Measurements from ENCODE around the gene CDH6. TPM values are rescaled to one million over a fixed set of nuclear protein-coding genes. Genes with fewer than 3 reads are reported as not detected.

The CDH6 gene
- total and polyA plus RNA-seq, 8 donors, result 0.29 to 9.2 (median 0.31) TPM; not detected in 2

- intact Hi-C loops (cut with DNase I; ENCODE audit: low total_unique reads), result no loop called here
- no peak overlapping the region for H3K4me3 ChIP-seq
- 68 to 72% (median 70%) methylated on average over 3 of the region's 3 CpGs for WGBS, 5 donors
- DNase-seq, result no peak
- H3K27me3 ChIP-seq, result no peaks in the 10 kb centered on the region
- TF ChIP-seq EP300 (IDR thresholded peaks at IDR 0.05) (no peak), POLR2AphosphoS5 (IDR thresholded peaks at IDR 0.05) (no peak), POLR2A (IDR thresholded peaks at IDR 0.05) (no peak), CTCF (IDR thresholded peaks at IDR 0.05) (no peak)
- no peak overlapping the region for H3K27ac ChIP-seq
- H3K9me3 ChIP-seq, result no peaks in the 10 kb centered on the region
- peaks cover 0 to 13% (median 0%) of the 10 kb centered on the region in 4 donors for H3K4me1 ChIP-seq
- H3K36me3 ChIP-seq, result no peaks in the 10 kb centered on the region
These were observed 15.8 kb downstream of the CDH6 start for GRCh38 chr5:31209334-31209733.

GRCh38 chr5:31211098-31211497 is 17.6 kb downstream of the CDH6 start:
- H3K4me3 ChIP-seq, result no peak overlapping the region
- no peak for TF ChIP-seq POLR2A (IDR thresholded peaks at IDR 0.05)
- no peak for TF ChIP-seq POLR2AphosphoS5 (IDR thresholded peaks at IDR 0.05)
- TF ChIP-seq EP300 (IDR thresholded peaks at IDR 0.05), result no peak
- TF ChIP-seq CTCF (IDR thresholded peaks at IDR 0.05), result no peak
- no peaks in the 10 kb centered on the region for H3K9me3 ChIP-seq

GRCh38 chr5:31213257-31213656 is 19.8 kb downstream of the CDH6 start:
- Histone ChIP-seq H3K27ac (no peak overlapping the region), H3K36me3 (no peaks in the 10 kb centered on the region), H3K27me3 (no peaks in the 10 kb centered on the region), H3K4me1 (peaks cover 0 to 15% (median 0%) of the 10 kb centered on the region in 4 donors), H3K4me3 (no peak overlapping the region), H3K9me3 (no peaks in the 10 kb centered on the region)
- WGBS, 5 donors, result 45 to 63% (median 53%) methylated on average over 4 of the region's 4 CpGs
- intact Hi-C loops (cut with DNase I; ENCODE audit: low total_unique reads), result no loop called here
- TF ChIP-seq EP300 (IDR thresholded peaks at IDR 0.05), result no peak
- no peak for TF ChIP-seq CTCF (IDR thresholded peaks at IDR 0.05)
- TF ChIP-seq POLR2A (IDR thresholded peaks at IDR 0.05), result no peak
- TF ChIP-seq POLR2AphosphoS5 (IDR thresholded peaks at IDR 0.05), result no peak
- no peak for DNase-seq

More at GRCh38 chr5:31211098-31211497, 17.6 kb downstream of the CDH6 start:
- Histone ChIP-seq H3K27me3 (no peaks in the 10 kb centered on the region), H3K27ac (no peak overlapping the region), H3K4me1 (peaks cover 0 to 15% (median 0%) of the 10 kb centered on the region in 4 donors), H3K36me3 (no peaks in the 10 kb centered on the region)
- intact Hi-C loops (cut with DNase I; ENCODE audit: low total_unique reads), result no loop called here
- DNase-seq, result no peak

GRCh38 chr5:31213705-31214121 is 20.2 kb downstream of the CDH6 start:
- H3K36me3 ChIP-seq, result no peaks in the 10 kb centered on the region
- intact Hi-C loops (cut with DNase I; ENCODE audit: low total_unique reads), result no loop called here
- 15 to 30% (median 19%) methylated on average over 6 of the region's 6 CpGs for WGBS, 5 donors
- no peaks in the 10 kb centered on the region for H3K9me3 ChIP-seq
- H3K27ac ChIP-seq, result no peak overlapping the region
- H3K4me1 ChIP-seq, result peaks cover 0 to 18% (median 0%) of the 10 kb centered on the region in 4 donors
- H3K27me3 ChIP-seq, result no peaks in the 10 kb centered on the region
- TF ChIP-seq POLR2A (IDR thresholded peaks at IDR 0.05), result no peak
- TF ChIP-seq EP300 (IDR thresholded peaks at IDR 0.05), result no peak
- no peak overlapping the region for H3K4me3 ChIP-seq
- DNase-seq, result no peak

- TF ChIP-seq EP300 (IDR thresholded peaks at IDR 0.05), result no peak
- no peak for TF ChIP-seq POLR2A (IDR thresholded peaks at IDR 0.05)
- no peak for TF ChIP-seq CTCF (IDR thresholded peaks at IDR 0.05)
- 42 to 51% (median 46%) methylated on average over 3 of the region's 3 CpGs for WGBS, 5 donors
- no peak for DNase-seq
- intact Hi-C loops (cut with DNase I; ENCODE audit: low total_unique reads), result no loop called here
- H3K36me3 ChIP-seq, result no peaks in the 10 kb centered on the region
- H3K4me3 ChIP-seq, result no peak overlapping the region
- H3K4me1 ChIP-seq, result peaks cover 0 to 23% (median 0%) of the 10 kb centered on the region in 4 donors
- no peaks in the 10 kb centered on the region for H3K9me3 ChIP-seq
- no peak overlapping the region for H3K27ac ChIP-seq
- no peaks in the 10 kb centered on the region for H3K27me3 ChIP-seq
These were observed 20.7 kb downstream of the CDH6 start for GRCh38 chr5:31214229-31214628.
